CD14-positive monocyte (primary cell): ENCODE data around the gene GRB14. TPM values are rescaled to one million over a fixed set of nuclear protein-coding genes. Genes with fewer than 3 reads are reported as not detected.

Source experiments
- DNase-seq, 3 donors: peaks; one replicate each; pipeline ENCODE4 v3.0.0-alpha.2; 2011 to 2022
- H2AFZ ChIP-seq: 2 replicates; pipeline ENCODE4 v1.6.0; 2012; ENCODE audit warnings: mild to moderate bottlenecking, low read depth, low read length, inconsistent platforms; ENCODE audit not compliant: insufficient read depth, poor library complexity, severe bottlenecking
- H3K27ac ChIP-seq, 2 donors: 1 replicate in 1 of 2; 2 replicates in 1 of 2; pipeline ENCODE4 v1.5.1; 2012 to 2013; ENCODE audit warnings: low read length in 2 of 2, control low read depth in 1 of 2, inconsistent platforms in 1 of 2, low read depth in 1 of 2, mild to moderate bottlenecking in 1 of 2
- H3K27me3 ChIP-seq, 2 donors: one replicate each; pipeline versions ENCODE4 v1.6.0 to v1.6.1; 2011 to 2013; ENCODE audit warnings: low read length in 2 of 2; ENCODE audit not compliant: control insufficient read depth in 2 of 2, insufficient read depth in 2 of 2
- H3K36me3 ChIP-seq, 2 donors: replicated peaks in 1 of 2; 1 replicate in 1 of 2; 2 replicates in 1 of 2; pipeline versions ENCODE4 v1.5.1 to v1.6.1; 2012 to 2013; ENCODE audit warnings: low read length in 2 of 2, control low read depth in 1 of 2, inconsistent platforms in 1 of 2, mild to moderate bottlenecking in 1 of 2; ENCODE audit not compliant: insufficient read depth in 2 of 2, control insufficient read depth in 1 of 2
- H3K4me1 ChIP-seq, 2 donors: 1 replicate in 1 of 2; 2 replicates in 1 of 2; pipeline versions ENCODE4 v1.5.1 to v1.6.1; 2012 to 2013; ENCODE audit warnings: low read length in 2 of 2, control low read depth in 1 of 2, inconsistent platforms in 1 of 2, mild to moderate bottlenecking in 1 of 2, moderate library complexity in 1 of 2; ENCODE audit not compliant: insufficient read depth in 2 of 2, control insufficient read depth in 1 of 2
- H3K4me2 ChIP-seq: replicated peaks from 2 replicates; pipeline ENCODE3; 2012; ENCODE audit warnings: low read length, moderate library complexity, mild to moderate bottlenecking; ENCODE audit not compliant: poor library complexity, severe bottlenecking; ENCODE audit errors: extremely low read depth
- H3K4me3 ChIP-seq, 3 experiments: fragments of 200-600 bp in 1 of 3; sonication (generic) in 1 of 3; replicated peaks in 1 of 3; 1 replicate in 2 of 3; 2 replicates in 1 of 3; pipeline ENCODE4 v1.5.1; 2011 to 2013; ENCODE audit warnings: low read length in 3 of 3, mild to moderate bottlenecking in 3 of 3, control low read depth in 2 of 3, low read depth in 2 of 3, inconsistent platforms in 1 of 3, moderate library complexity in 1 of 3
- H3K79me2 ChIP-seq: 2 replicates; pipeline ENCODE4 v1.6.0; 2012; ENCODE audit warnings: mild to moderate bottlenecking, control low read depth, inconsistent platforms, low read length, moderate library complexity; ENCODE audit not compliant: insufficient read depth
- H3K9ac ChIP-seq: 2 replicates; pipeline ENCODE4 v1.6.0; 2017; ENCODE audit warnings: low read length, mild to moderate bottlenecking; ENCODE audit not compliant: insufficient read depth, poor library complexity, severe bottlenecking
- H3K9me3 ChIP-seq, 2 donors: replicated peaks in 1 of 2; 1 replicate in 1 of 2; 2 replicates in 1 of 2; pipeline versions ENCODE4 v1.5.1 to v1.6.1; 2012 to 2013; ENCODE audit warnings: low read length in 2 of 2, control low read depth in 1 of 2; ENCODE audit not compliant: control insufficient read depth in 1 of 2, insufficient read depth in 1 of 2
- H4K20me1 ChIP-seq: 2 replicates; pipeline ENCODE4 v1.6.0; 2012; ENCODE audit warnings: mild to moderate bottlenecking, low read length, control low read depth, moderate library complexity; ENCODE audit not compliant: insufficient read depth
- H3K27ac Mint-ChIP-seq, 7 donors: one replicate each; pipeline ENCODE4 v1.8.0; 2020; ENCODE audit warnings: mild to moderate bottlenecking in 7 of 7, mixed read lengths in 7 of 7, moderate library complexity in 6 of 7, inconsistent platforms in 2 of 7
- H3K27me3 Mint-ChIP-seq, 3 donors: one replicate each; pipeline ENCODE4 v1.8.0; 2021 to 2022; ENCODE audit warnings: low read depth in 3 of 3, mild to moderate bottlenecking in 3 of 3, mixed read lengths in 3 of 3, moderate library complexity in 3 of 3, inconsistent platforms in 1 of 3
- H3K36me3 Mint-ChIP-seq, 2 donors: one replicate each; pipeline ENCODE4 v1.8.0; 2020; ENCODE audit warnings: mixed read lengths in 2 of 2, inconsistent platforms in 1 of 2, mild to moderate bottlenecking in 1 of 2
- H3K4me1 Mint-ChIP-seq: one replicate; pipeline ENCODE4 v1.8.0; 2020; ENCODE audit warnings: mild to moderate bottlenecking, mixed read lengths
- H3K4me3 Mint-ChIP-seq, 2 donors: one replicate each; pipeline ENCODE4 v1.8.0; 2020; ENCODE audit warnings: mild to moderate bottlenecking in 2 of 2, mixed read lengths in 2 of 2, moderate library complexity in 1 of 2
- H3K9me3 Mint-ChIP-seq, 7 donors: one replicate each; pipeline ENCODE4 v1.8.0; 2020 to 2022; ENCODE audit warnings: mixed read lengths in 7 of 7, mild to moderate bottlenecking in 6 of 7, moderate library complexity in 6 of 7, inconsistent platforms in 2 of 7
- WGBS: methylation state at CpG from one replicate; pipeline ENCODE4 v1.1.5; 2013; ENCODE audit warnings: missing lambda C conversion rate; ENCODE audit not compliant: insufficient coverage; 5-methylcytosine and 5-hydroxymethylcytosine counted together
- intact Hi-C, 2 donors: fragments of 100-400 bp; cut with micrococcal nuclease; formaldehyde crosslinking; loops; one replicate each; pipeline versions ENCODE4 v1.15.0 to v1.15.1; 2023
- polyA plus RNA-seq, 3 donors: library from polyadenylated mRNA; depleted of rRNA in 1 of 3; unstranded in 2 of 3; stranded (reverse) in 1 of 3; fragments of 300-500 nt in 2 of 3; fragments of >200 nt in 1 of 3; fragmentation: Illumina TruSeq in 2 of 3; gene quantifications; 1 replicate in 2 of 3; 2 replicates in 1 of 3; pipeline ENCODE4 v1.2.3, GENCODE V29; 2012 to 2021
- TF ChIP-seq, protein P1 (sequence below): fragments of 200-600 bp; IDR thresholded peaks from one replicate; pipeline ENCODE4 v1.8.0; 2022; ENCODE audit warnings: antibody characterized with exemption, mild to moderate bottlenecking

Gene GRB14
- polyA plus RNA-seq, 3 donors: 0.20 to 0.28 TPM; not detected in 1

DNA sequence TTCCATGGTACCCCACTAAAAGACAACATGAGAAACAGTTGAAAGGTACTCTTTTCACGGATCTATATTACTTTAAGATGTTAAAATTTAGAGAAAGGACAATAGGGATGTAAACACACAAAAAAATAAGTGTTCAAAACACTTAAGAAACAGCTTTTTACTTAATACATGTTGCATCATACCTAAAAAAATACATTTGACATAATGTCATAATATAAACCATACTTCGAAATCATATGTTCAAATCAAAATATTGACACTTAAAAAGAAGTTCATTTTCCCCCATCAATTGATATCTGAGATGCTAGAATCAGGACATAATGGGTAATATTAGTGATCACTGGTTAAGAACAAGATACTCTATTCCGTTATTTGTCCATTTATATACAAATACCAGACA, 124.9 kb downstream of the GRB14 start:
- WGBS: no CpG with 5 or more reads among the region's 3 CpGs
- no peaks in the 10 kb centered on the region for H3K9me3 ChIP-seq
- Mint-ChIP-seq H3K9me3 (no peaks in the 10 kb centered on the region), H3K36me3 (no peaks in the 10 kb centered on the region), H3K27me3 (no peaks in the 10 kb centered on the region), H3K4me3 (no peak overlapping the region), H3K27ac (no peak overlapping the region), H3K4me1 (no peaks in the 10 kb centered on the region)
- no peak for DNase-seq
- H3K27me3 ChIP-seq: no peaks in the 10 kb centered on the region
- no peaks in the 10 kb centered on the region for H3K4me1 ChIP-seq
- H3K79me2 ChIP-seq: no peaks in the 10 kb centered on the region
- H3K9ac ChIP-seq: no peak overlapping the region
- no peak overlapping the region for H3K4me3 ChIP-seq
- no peaks in the 10 kb centered on the region for H4K20me1 ChIP-seq
- no peak overlapping the region for H2AFZ ChIP-seq
- H3K36me3 ChIP-seq: no peaks in the 10 kb centered on the region
- TF ChIP-seq, protein P1, sequence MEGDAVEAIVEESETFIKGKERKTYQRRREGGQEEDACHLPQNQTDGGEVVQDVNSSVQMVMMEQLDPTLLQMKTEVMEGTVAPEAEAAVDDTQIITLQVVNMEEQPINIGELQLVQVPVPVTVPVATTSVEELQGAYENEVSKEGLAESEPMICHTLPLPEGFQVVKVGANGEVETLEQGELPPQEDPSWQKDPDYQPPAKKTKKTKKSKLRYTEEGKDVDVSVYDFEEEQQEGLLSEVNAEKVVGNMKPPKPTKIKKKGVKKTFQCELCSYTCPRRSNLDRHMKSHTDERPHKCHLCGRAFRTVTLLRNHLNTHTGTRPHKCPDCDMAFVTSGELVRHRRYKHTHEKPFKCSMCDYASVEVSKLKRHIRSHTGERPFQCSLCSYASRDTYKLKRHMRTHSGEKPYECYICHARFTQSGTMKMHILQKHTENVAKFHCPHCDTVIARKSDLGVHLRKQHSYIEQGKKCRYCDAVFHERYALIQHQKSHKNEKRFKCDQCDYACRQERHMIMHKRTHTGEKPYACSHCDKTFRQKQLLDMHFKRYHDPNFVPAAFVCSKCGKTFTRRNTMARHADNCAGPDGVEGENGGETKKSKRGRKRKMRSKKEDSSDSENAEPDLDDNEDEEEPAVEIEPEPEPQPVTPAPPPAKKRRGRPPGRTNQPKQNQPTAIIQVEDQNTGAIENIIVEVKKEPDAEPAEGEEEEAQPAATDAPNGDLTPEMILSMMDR: no peak
- no peak overlapping the region for H3K4me2 ChIP-seq
- no peak overlapping the region for H3K27ac ChIP-seq
- intact Hi-C loops: no loop called here

DNA sequence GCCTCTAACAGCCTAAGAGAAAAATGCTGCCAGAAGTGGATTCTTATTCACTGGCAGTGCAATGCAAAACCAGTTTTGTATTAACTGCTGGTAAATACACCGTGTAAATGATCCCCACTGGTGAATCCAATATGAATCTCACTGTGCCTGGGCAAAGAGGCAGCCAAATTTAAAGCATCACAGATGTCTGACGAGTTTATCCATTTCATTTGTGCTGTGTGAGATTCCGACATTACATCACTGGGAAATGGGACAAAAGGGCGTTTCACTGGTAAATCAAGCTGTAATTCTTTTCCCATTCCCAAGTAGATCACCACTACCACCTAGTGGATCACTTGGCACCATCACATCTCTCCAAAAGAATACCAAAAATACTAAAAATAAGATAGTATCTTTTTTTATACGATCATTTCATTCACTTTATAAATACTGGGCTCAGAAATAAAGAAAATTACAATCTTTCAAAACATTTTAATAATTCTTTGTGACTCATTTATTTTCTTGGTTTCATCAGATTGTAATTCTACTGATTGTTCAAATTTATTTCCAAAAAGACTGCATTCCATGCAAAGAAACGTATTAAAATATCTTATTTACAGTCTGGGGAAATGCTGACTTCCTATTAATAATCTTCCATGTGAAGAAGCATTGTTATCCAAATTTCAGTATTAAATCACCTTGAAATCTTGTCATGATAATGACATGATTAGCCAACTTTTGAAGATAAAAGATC, 125.6 kb downstream of the GRB14 start:
- no peaks in the 10 kb centered on the region for H3K4me1 Mint-ChIP-seq
- WGBS: 88% methylated on average over 3 of the region's 6 CpGs
- H3K27me3 Mint-ChIP-seq: no peaks in the 10 kb centered on the region

More for the DNA sequence above, 125.6 kb downstream of the GRB14 start:
- Histone ChIP-seq H3K4me1 (no peaks in the 10 kb centered on the region), H3K4me2 (no peak overlapping the region), H3K4me3 (no peak overlapping the region), H3K9ac (no peak overlapping the region), H4K20me1 (no peaks in the 10 kb centered on the region), H2AFZ (no peak overlapping the region), H3K9me3 (no peaks in the 10 kb centered on the region), H3K27ac (no peak overlapping the region), H3K79me2 (no peaks in the 10 kb centered on the region), H3K27me3 (no peaks in the 10 kb centered on the region), H3K36me3 (no peaks in the 10 kb centered on the region)
- intact Hi-C loops: no loop called here
- no peak for DNase-seq
- Mint-ChIP-seq H3K36me3 (no peaks in the 10 kb centered on the region), H3K9me3 (no peaks in the 10 kb centered on the region), H3K27ac (no peak overlapping the region), H3K4me3 (no peak overlapping the region)
- TF ChIP-seq, protein P1: no peak
